WTC11 (cell line): ENCODE data around the gene HINT3. TPM values are rescaled to one million over a fixed set of nuclear protein-coding genes. Genes with fewer than 3 reads are reported as not detected.

ENCODE experiments used
- ATF1 ChIP-seq: sonication (generic); formaldehyde crosslinking; IDR thresholded peaks from 2 replicates; pipeline ENCODE4 v1.8.1; 2023; ENCODE audit warnings: mild to moderate bottlenecking, moderate library complexity, missing genetic modification reagents
- ATF3 ChIP-seq: sonication (generic); formaldehyde crosslinking; conservative IDR thresholded peaks from 2 replicates; pipeline ENCODE4 v1.8.1; 2022; ENCODE audit warnings: mild to moderate bottlenecking, missing genetic modification reagents
- E2F1 ChIP-seq: sonication (generic); formaldehyde crosslinking; IDR thresholded peaks from 2 replicates; pipeline ENCODE4 v1.8.0; 2022; ENCODE audit warnings: mild to moderate bottlenecking, missing genetic modification reagents
- ERG ChIP-seq: fragments of 250-450 bp; sonication (Bioruptor Pico); IDR thresholded peaks from 2 replicates; pipeline ENCODE4 v1.8.0; 2021; ENCODE audit warnings: mild to moderate bottlenecking
- ESRRA ChIP-seq: sonication (generic); formaldehyde crosslinking; IDR thresholded peaks from 2 replicates; pipeline ENCODE4 v1.8.1; 2022; ENCODE audit warnings: mild to moderate bottlenecking, missing genetic modification reagents, borderline replicate concordance
- FOXP4 ChIP-seq: sonication (generic); formaldehyde crosslinking; IDR thresholded peaks from 2 replicates; pipeline ENCODE4 v1.8.0; 2022; ENCODE audit warnings: mild to moderate bottlenecking, missing genetic modification reagents
- JAZF1 ChIP-seq: fragments of 250-450 bp; sonication (Bioruptor Pico); IDR thresholded peaks from 2 replicates; pipeline ENCODE4 v1.9.0; 2021; ENCODE audit warnings: moderate library complexity, mild to moderate bottlenecking, inconsistent platforms
- KAT7 ChIP-seq: sonication (generic); formaldehyde crosslinking; IDR thresholded peaks from 2 replicates; pipeline ENCODE4 v1.8.1; 2023; ENCODE audit warnings: missing genetic modification reagents, mild to moderate bottlenecking, borderline replicate concordance
- NFE2L1 ChIP-seq: sonication (generic); formaldehyde crosslinking; IDR thresholded peaks from 2 replicates; pipeline ENCODE4 v1.8.1; 2023; ENCODE audit warnings: missing genetic modification reagents
- PRDM15 ChIP-seq: sonication (generic); formaldehyde crosslinking; IDR thresholded peaks from 2 replicates; pipeline ENCODE4 v1.8.0; 2022; ENCODE audit warnings: missing genetic modification reagents
- RELA ChIP-seq: sonication (generic); formaldehyde crosslinking; IDR thresholded peaks from 2 replicates; pipeline ENCODE4 v1.8.1; 2022; ENCODE audit warnings: missing genetic modification reagents, mild to moderate bottlenecking, borderline replicate concordance
- STAT6 ChIP-seq: sonication (generic); formaldehyde crosslinking; conservative IDR thresholded peaks from 2 replicates; pipeline ENCODE4 v1.8.1; 2023; ENCODE audit warnings: mild to moderate bottlenecking, low read depth, missing genetic modification reagents, moderate library complexity
- TEAD1 ChIP-seq: sonication (generic); formaldehyde crosslinking; IDR thresholded peaks from 2 replicates; pipeline ENCODE4 v1.8.0; 2022; ENCODE audit warnings: mild to moderate bottlenecking, missing genetic modification reagents
- TP53 ChIP-seq: sonication (generic); formaldehyde crosslinking; IDR thresholded peaks from 2 replicates; pipeline ENCODE4 v1.8.1; 2023; ENCODE audit warnings: mild to moderate bottlenecking, missing genetic modification reagents
- USF1 ChIP-seq: sonication (generic); formaldehyde crosslinking; IDR thresholded peaks from 2 replicates; pipeline ENCODE4 v1.8.0; 2022; ENCODE audit warnings: mild to moderate bottlenecking, missing genetic modification reagents
- ZNF121 ChIP-seq: sonication (generic); formaldehyde crosslinking; IDR thresholded peaks from 2 replicates; pipeline ENCODE4 v1.8.0; 2023; ENCODE audit warnings: missing genetic modification reagents
- ZNF138 ChIP-seq: sonication (generic); formaldehyde crosslinking; conservative IDR thresholded peaks from 2 replicates; pipeline ENCODE4 v1.8.1; 2022; ENCODE audit warnings: mild to moderate bottlenecking, moderate library complexity, missing genetic modification reagents
- ZNF423 ChIP-seq: fragments of 250-450 bp; sonication (Bioruptor Pico); IDR thresholded peaks from 2 replicates; pipeline ENCODE4 v2.1.2; 2022; ENCODE audit warnings: mild to moderate bottlenecking, moderate library complexity
- ZNF425 ChIP-seq: fragments of 250-450 bp; sonication (Bioruptor Pico); conservative IDR thresholded peaks from 2 replicates; pipeline ENCODE4 v1.9.0; 2021; ENCODE audit warnings: mild to moderate bottlenecking
- ZNF671 ChIP-seq: fragments of 250-450 bp; sonication (Bioruptor Pico); IDR thresholded peaks from 2 replicates; pipeline ENCODE4 v1.8.0; 2021; ENCODE audit warnings: mild to moderate bottlenecking
- ZSCAN18 ChIP-seq: fragments of 250-450 bp; sonication (Bioruptor Pico); IDR thresholded peaks from 2 replicates; pipeline ENCODE4 v2.1.2; 2022; ENCODE audit warnings: mild to moderate bottlenecking, moderate library complexity
- total RNA-seq: library from RNA; stranded (reverse); gene quantifications from 3 replicates; pipeline ENCODE4 v1.2.3, GENCODE V29; 2021

Gene HINT3
- total RNA-seq, 1 experiment from 2014 or later = 9.4 TPM

GRCh38 chr6:125956506-125957390 lies at the start of gene HINT3 (continued):
- TF ChIP-seq ZNF425 = no peak
- peak; percentile 14; the same call in 1 of the 2 replicates for TF ChIP-seq TEAD1 (CRISPR knock-in tag)
- TF ChIP-seq ZSCAN18 (CRISPR knock-in tag) = no peak
- TF ChIP-seq ERG = no peak
- TF ChIP-seq STAT6 = no peak
- no peak for TF ChIP-seq ATF3
- TF ChIP-seq ATF1 = peak; percentile 8; the same call in 1 of the 2 replicates
- TF ChIP-seq NFE2L1 (CRISPR knock-in tag) = no peak
- peak; percentile 43; the same call in 1 of the 2 replicates for TF ChIP-seq USF1
- TF ChIP-seq FOXP4 = no peak; the same call in 1 of the 2 replicates
- 0 out of 2 replicates have a peak, but pooled peaks have one; percentile 2 for TF ChIP-seq ZNF423
- TF ChIP-seq JAZF1 (CRISPR knock-in tag) = no peak
- no peak; the same call in 1 of the 2 replicates for TF ChIP-seq E2F1 (CRISPR knock-in tag)
- 0 out of 2 replicates have a peak, but pooled peaks have one; percentile 65 for TF ChIP-seq RELA (CRISPR knock-in tag)
- TF ChIP-seq ESRRA (CRISPR knock-in tag) = no peak
- no peak for TF ChIP-seq TP53 (CRISPR knock-in tag)
- TF ChIP-seq ZNF138 (CRISPR knock-in tag) = no peak; the same call in 1 of the 2 replicates
- no peak for TF ChIP-seq PRDM15 (CRISPR knock-in tag)
- TF ChIP-seq KAT7 (CRISPR knock-in tag) = peak; percentile 97; the same call in 1 of the 2 replicates
- TF ChIP-seq ZNF671 (CRISPR knock-in tag) = no peak
- no peak for TF ChIP-seq ZNF121
